Liver (tissue), 9 donors: ENCODE data around the gene RBM14. TPM values are rescaled to one million over a fixed set of nuclear protein-coding genes. Genes with fewer than 3 reads are reported as not detected.

Experiments used
- DNase-seq: peaks from one replicate; pipeline ENCODE4 v3.0.0-alpha.2; 2017; ENCODE audit warnings: low spot score
- H3K27ac ChIP-seq, 2 donors: one replicate each; pipeline ENCODE4 v1.7.0; 2013; ENCODE audit warnings: inconsistent platforms in 2 of 2, low read length in 2 of 2, control low read depth in 1 of 2, low read depth in 1 of 2, mild to moderate bottlenecking in 1 of 2
- H3K27me3 ChIP-seq, 4 donors: one replicate each; pipeline versions ENCODE4 v1.6.1 to v1.7.0; 2013; ENCODE audit warnings: low read length in 3 of 4, inconsistent platforms in 1 of 4, mild to moderate bottlenecking in 1 of 4, moderate library complexity in 1 of 4; ENCODE audit not compliant: control insufficient read depth in 4 of 4, insufficient read depth in 4 of 4
- H3K36me3 ChIP-seq, 4 donors: one replicate each; pipeline versions ENCODE4 v1.6.1 to v1.7.0; 2013; ENCODE audit warnings: low read length in 3 of 4, mild to moderate bottlenecking in 3 of 4, low read depth in 1 of 4, moderate library complexity in 1 of 4; ENCODE audit not compliant: control insufficient read depth in 4 of 4, insufficient read depth in 3 of 4
- H3K4me1 ChIP-seq, 4 donors: one replicate each; pipeline versions ENCODE4 v1.6.1 to v1.7.0; 2013; ENCODE audit warnings: low read length in 3 of 4, mild to moderate bottlenecking in 3 of 4, moderate library complexity in 1 of 4; ENCODE audit not compliant: control insufficient read depth in 4 of 4, insufficient read depth in 4 of 4
- H3K4me3 ChIP-seq, 3 donors: one replicate each; pipeline versions ENCODE4 v1.6.1 to v1.7.0; 2013; ENCODE audit warnings: low read length in 3 of 3, control low read depth in 1 of 3, low read depth in 1 of 3, mild to moderate bottlenecking in 1 of 3
- H3K9ac ChIP-seq, 2 donors: one replicate each; pipeline ENCODE4 v1.7.0; 2013; ENCODE audit warnings: low read length in 2 of 2, mild to moderate bottlenecking in 2 of 2, moderate library complexity in 2 of 2, control low read depth in 1 of 2, low read depth in 1 of 2
- H3K9me3 ChIP-seq, 4 donors: one replicate each; pipeline versions ENCODE4 v1.6.1 to v1.7.0; 2013; ENCODE audit warnings: low read length in 3 of 4; ENCODE audit not compliant: control insufficient read depth in 4 of 4
- EGR1 ChIP-seq, 2 donors: IDR thresholded peaks; 2 replicates each; pipeline ENCODE4 v1.6.1; 2016 to 2018; ENCODE audit warnings: antibody characterized with exemption in 2 of 2, low read depth in 2 of 2
- FOXA1 ChIP-seq: IDR thresholded peaks from 2 replicates; pipeline ENCODE4 v1.6.1; 2016; ENCODE audit warnings: antibody characterized with exemption
- FOXA2 ChIP-seq: IDR thresholded peaks from 2 replicates; pipeline ENCODE4 v1.6.1; 2016; ENCODE audit warnings: antibody characterized with exemption
- HNF4A ChIP-seq, 2 donors: conservative IDR thresholded peaks; 2 replicates each; pipeline ENCODE4 v1.6.1; 2016; ENCODE audit warnings: antibody characterized with exemption in 2 of 2, mild to moderate bottlenecking in 2 of 2
- JUND ChIP-seq, 2 donors: IDR thresholded peaks; 2 replicates each; pipeline ENCODE4 v1.6.1; 2016; ENCODE audit warnings: antibody characterized with exemption in 2 of 2
- NR2F2 ChIP-seq: IDR thresholded peaks from 2 replicates; pipeline ENCODE4 v1.6.1; 2016; ENCODE audit warnings: antibody characterized with exemption
- RXRA ChIP-seq, 2 donors: IDR thresholded peaks; 2 replicates each; pipeline ENCODE4 v1.6.1; 2017 to 2018; ENCODE audit warnings: antibody characterized with exemption in 2 of 2, mild to moderate bottlenecking in 1 of 2
- SP1 ChIP-seq: IDR thresholded peaks from 2 replicates; pipeline ENCODE4 v1.6.1; 2018; ENCODE audit warnings: antibody characterized with exemption, mild to moderate bottlenecking
- TAF1 ChIP-seq: conservative IDR thresholded peaks from 2 replicates; pipeline ENCODE4 v1.6.1; 2016; ENCODE audit warnings: antibody characterized with exemption, mild to moderate bottlenecking
- WGBS: extraction: QIAGEN DNeasy Blood & Tissue Kit; methylation state at CpG from one replicate; pipeline ENCODE4 v1.1.7; 2013; 5-methylcytosine and 5-hydroxymethylcytosine counted together
- polyA plus RNA-seq, 2 donors: library from polyadenylated mRNA; stranded (reverse) in 1 of 2; unstranded in 1 of 2; fragments of 200-250 nt in 1 of 2; fragments of >200 nt in 1 of 2; fragmentation: Nextera tagmentation in 1 of 2; extraction: Ambion mirVana in 1 of 2; gene quantifications; one replicate each; pipeline versions ENCODE4 v1.2.1 to v1.2.3, GENCODE V29; 2013 to 2015
- total RNA-seq, 2 donors: library from RNA; depleted of rRNA; stranded (reverse); fragments of >200 nt; gene quantifications; one replicate each; pipeline ENCODE4 v1.2.3, GENCODE V29; 2014
- TF ChIP-seq, protein P1 (sequence below): IDR thresholded peaks from 2 replicates; pipeline ENCODE4 v1.6.1; 2016; ENCODE audit warnings: antibody characterized with exemption
- TF ChIP-seq, protein P2 (sequence below): IDR thresholded peaks from 2 replicates; pipeline ENCODE4 v1.6.1; 2016; ENCODE audit warnings: antibody characterized with exemption
- TF ChIP-seq, protein P3 (sequence below): IDR thresholded peaks from 2 replicates; pipeline ENCODE4 v1.6.1; 2016; ENCODE audit warnings: antibody characterized with exemption, mild to moderate bottlenecking
- donor health status: healthy.
- donor health status: healthy.
- donor health status: healthy.
- donor health status: healthy.
- donor health status: healthy.

Gene RBM14
- total and polyA plus RNA-seq, 4 donors, result 7.0 to 53.5 (median 21.9) TPM

DNA sequence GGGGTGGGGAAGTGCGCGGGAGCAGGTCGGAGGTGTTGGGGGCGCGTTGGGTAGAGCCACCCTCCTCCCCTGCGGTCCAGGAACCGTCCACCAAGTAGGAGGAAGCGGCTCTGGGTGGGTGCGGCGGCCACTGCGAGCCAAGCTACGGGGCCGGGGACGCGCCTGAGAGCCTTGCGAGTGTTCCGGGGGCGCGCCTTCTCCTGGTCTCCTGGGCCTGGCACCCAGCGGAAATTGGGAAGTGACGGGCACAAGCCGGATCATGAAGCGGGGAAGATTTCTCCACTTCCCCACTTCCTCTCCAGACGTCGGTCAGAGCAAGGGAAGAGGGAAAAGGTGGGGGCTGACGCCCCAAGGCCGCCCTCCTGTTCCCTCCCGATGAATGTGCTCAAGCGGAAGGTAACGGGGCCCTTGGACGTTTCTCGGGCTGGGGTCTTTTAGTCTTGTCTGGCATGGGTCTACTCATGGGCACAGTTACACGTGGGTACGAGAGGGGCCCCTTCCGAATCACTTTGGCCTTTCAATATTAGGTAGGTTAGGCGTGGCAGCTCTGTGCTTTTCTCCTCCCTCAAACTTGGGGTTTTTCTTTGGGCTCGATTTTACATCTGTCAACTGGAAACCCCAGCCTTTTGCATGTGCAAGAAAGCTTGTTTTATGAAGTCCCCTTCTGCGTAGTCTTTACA lies 865 bp downstream of the RBM14 start:
- H3K9ac ChIP-seq, result peak overlapping the region; percentile 79 to 89

DNA sequence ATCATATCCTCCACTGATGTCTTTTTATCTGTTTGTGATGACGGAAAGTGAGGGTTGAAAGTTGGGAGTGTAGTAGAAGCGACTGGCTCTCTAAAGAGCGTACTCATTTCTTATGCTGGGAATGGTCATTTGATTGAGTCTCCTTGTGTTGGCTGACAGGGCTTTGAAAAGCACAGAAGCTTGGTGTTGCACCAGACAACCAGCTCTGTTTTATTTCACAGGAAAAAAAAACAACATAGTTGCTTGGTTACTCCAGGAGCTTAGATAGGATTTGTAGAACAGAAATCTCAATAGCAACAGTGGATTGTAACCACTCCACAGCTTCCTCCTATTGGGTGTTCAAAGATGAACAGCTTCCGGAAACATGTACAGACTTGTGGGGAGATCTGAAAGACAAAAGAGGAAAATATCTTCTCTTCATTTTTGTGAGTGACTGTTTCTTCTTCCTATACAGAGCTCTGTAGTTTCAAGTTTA lies 2.7 kb downstream of the RBM14 start:
- WGBS, result 34% methylated on average over 4 of the region's 4 CpGs
- Histone ChIP-seq H3K36me3 (peaks cover under 1 to 13% (median 5%) of the 10 kb centered on the region in 4 donors), H3K27ac (peak overlapping the region; percentile 14 to 48), H3K4me1 (peaks cover 2 to 51% (median 45%) of the 10 kb centered on the region in 4 donors), H3K4me3 (peak overlapping the region in 2 of 3 donors; percentile 73 to 88), H3K27me3 (no peaks in the 10 kb centered on the region), H3K9ac (peak overlapping the region in 1 of 2 donors; percentile 89), H3K9me3 (no peaks in the 10 kb centered on the region)
- TF ChIP-seq, protein P1, sequence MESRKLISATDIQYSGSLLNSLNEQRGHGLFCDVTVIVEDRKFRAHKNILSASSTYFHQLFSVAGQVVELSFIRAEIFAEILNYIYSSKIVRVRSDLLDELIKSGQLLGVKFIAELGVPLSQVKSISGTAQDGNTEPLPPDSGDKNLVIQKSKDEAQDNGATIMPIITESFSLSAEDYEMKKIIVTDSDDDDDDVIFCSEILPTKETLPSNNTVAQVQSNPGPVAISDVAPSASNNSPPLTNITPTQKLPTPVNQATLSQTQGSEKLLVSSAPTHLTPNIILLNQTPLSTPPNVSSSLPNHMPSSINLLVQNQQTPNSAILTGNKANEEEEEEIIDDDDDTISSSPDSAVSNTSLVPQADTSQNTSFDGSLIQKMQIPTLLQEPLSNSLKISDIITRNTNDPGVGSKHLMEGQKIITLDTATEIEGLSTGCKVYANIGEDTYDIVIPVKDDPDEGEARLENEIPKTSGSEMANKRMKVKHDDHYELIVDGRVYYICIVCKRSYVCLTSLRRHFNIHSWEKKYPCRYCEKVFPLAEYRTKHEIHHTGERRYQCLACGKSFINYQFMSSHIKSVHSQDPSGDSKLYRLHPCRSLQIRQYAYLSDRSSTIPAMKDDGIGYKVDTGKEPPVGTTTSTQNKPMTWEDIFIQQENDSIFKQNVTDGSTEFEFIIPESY, result no peak
- TF ChIP-seq RXRA (IDR thresholded peaks at IDR 0.05), result no peak
- TF ChIP-seq, protein P2, sequence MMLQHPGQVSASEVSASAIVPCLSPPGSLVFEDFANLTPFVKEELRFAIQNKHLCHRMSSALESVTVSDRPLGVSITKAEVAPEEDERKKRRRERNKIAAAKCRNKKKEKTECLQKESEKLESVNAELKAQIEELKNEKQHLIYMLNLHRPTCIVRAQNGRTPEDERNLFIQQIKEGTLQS, result no peak
- no peak for TF ChIP-seq FOXA2
- TF ChIP-seq EGR1 (IDR thresholded peaks at IDR 0.05; ENCODE audit: low read depth in 2 of 2), result no peak
- TF ChIP-seq NR2F2, result no peak
- TF ChIP-seq TAF1, result no peak
- TF ChIP-seq SP1, result no peak
- no peak for TF ChIP-seq FOXA1
- TF ChIP-seq, protein P3, sequence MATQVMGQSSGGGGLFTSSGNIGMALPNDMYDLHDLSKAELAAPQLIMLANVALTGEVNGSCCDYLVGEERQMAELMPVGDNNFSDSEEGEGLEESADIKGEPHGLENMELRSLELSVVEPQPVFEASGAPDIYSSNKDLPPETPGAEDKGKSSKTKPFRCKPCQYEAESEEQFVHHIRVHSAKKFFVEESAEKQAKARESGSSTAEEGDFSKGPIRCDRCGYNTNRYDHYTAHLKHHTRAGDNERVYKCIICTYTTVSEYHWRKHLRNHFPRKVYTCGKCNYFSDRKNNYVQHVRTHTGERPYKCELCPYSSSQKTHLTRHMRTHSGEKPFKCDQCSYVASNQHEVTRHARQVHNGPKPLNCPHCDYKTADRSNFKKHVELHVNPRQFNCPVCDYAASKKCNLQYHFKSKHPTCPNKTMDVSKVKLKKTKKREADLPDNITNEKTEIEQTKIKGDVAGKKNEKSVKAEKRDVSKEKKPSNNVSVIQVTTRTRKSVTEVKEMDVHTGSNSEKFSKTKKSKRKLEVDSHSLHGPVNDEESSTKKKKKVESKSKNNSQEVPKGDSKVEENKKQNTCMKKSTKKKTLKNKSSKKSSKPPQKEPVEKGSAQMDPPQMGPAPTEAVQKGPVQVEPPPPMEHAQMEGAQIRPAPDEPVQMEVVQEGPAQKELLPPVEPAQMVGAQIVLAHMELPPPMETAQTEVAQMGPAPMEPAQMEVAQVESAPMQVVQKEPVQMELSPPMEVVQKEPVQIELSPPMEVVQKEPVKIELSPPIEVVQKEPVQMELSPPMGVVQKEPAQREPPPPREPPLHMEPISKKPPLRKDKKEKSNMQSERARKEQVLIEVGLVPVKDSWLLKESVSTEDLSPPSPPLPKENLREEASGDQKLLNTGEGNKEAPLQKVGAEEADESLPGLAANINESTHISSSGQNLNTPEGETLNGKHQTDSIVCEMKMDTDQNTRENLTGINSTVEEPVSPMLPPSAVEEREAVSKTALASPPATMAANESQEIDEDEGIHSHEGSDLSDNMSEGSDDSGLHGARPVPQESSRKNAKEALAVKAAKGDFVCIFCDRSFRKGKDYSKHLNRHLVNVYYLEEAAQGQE, result no peak
- TF ChIP-seq HNF4A (conservative IDR thresholded peaks at IDR 0.05), result no peak
- no peak for DNase-seq

More for the DNA sequence above, 865 bp downstream of the RBM14 start:
- Histone ChIP-seq H3K36me3 (peaks cover 0 to 2% (median 0%) of the 10 kb centered on the region in 4 donors), H3K9me3 (no peaks in the 10 kb centered on the region), H3K27ac (peak overlapping the region; percentile 96), H3K27me3 (no peaks in the 10 kb centered on the region), H3K4me1 (peaks cover 3 to 44% (median 39%) of the 10 kb centered on the region in 4 donors), H3K4me3 (peak overlapping the region; percentile 73 to 88 (median 88))
- no peak for DNase-seq
- no peak for TF ChIP-seq FOXA1
- TF ChIP-seq FOXA2, result no peak
- TF ChIP-seq JUND (IDR thresholded peaks at IDR 0.05), result no peak
- peak in 1 of 2 donors; percentile 10 for TF ChIP-seq EGR1 (IDR thresholded peaks at IDR 0.05; ENCODE audit: low read depth in 2 of 2)
- under 1% methylated on average over 38 of the region's 38 CpGs for WGBS
